ENCODE results near the gene TTC19.

GRCh38 chr17:15999141-15999973, at the start of gene TTC19, which contains the start of gene ZSWIM7:
- TF ChIP-seq POLR2A (IDR thresholded peaks at IDR 0.05) (peak; percentile 91 to 98 (median 96)), CTCF (IDR thresholded peaks at IDR 0.05) (peak in 1 of 7 experiments; percentile 29)

Measured in body of pancreas (tissue), 4 donors.